ENCODE measurements around the gene NOS1.

The NOS1 gene

GRCh38 chr12:117236456-117237001 is 124.9 kb downstream of the NOS1 start:
- Histone ChIP-seq H3K14ac (ENCODE audit: low read length) (no peak overlapping the region), H3K27ac (ENCODE audit: low read depth, low read length) (no peak overlapping the region), H4K12ac (ENCODE audit: low read depth, low read length) (no peak overlapping the region), H3K4ac (ENCODE audit: low read depth, low read length) (no peak overlapping the region), H3K4me3 (ENCODE audit: low read depth, low read length) (no peak overlapping the region), H2BK12ac (ENCODE audit: low read length) (no peak overlapping the region), H2BK120ac (ENCODE audit: insufficient read depth, low read length, poor library complexity) (no peak overlapping the region), H2BK5ac (ENCODE audit: low read depth, low read length, poor library complexity) (no peak overlapping the region), H3K23ac (ENCODE audit: low read length) (no peak overlapping the region), H3K79me1 (ENCODE audit: low read length) (no peaks in the 10 kb centered on the region), H3K27me3 (ENCODE audit: insufficient read depth, low read length) (no peaks in the 10 kb centered on the region), H4K8ac (ENCODE audit: low read depth, low read length) (no peak overlapping the region), H3K4me1 (ENCODE audit: control insufficient read depth in 1 of 2, insufficient read depth in 2 of 2, low read length in 2 of 2) (no peaks in the 10 kb centered on the region), H3K36me3 (ENCODE audit: control insufficient read depth in 1 of 2, insufficient read depth in 2 of 2, low read length in 2 of 2) (no peaks in the 10 kb centered on the region), H2AK5ac (ENCODE audit: low read length) (no peak overlapping the region), H4K91ac (ENCODE audit: low read depth, low read length) (no peak overlapping the region), H2AFZ (ENCODE audit: insufficient read depth, low read length, poor library complexity) (no peak overlapping the region), H3K4me2 (ENCODE audit: low read length) (no peak overlapping the region), H3K18ac (ENCODE audit: low read length) (no peak overlapping the region), H3K79me2 (ENCODE audit: control insufficient read depth, insufficient read depth, low read length, poor library complexity) (no peaks in the 10 kb centered on the region), H3K9ac (ENCODE audit: low read length) (no peak overlapping the region), H3K9me3 (ENCODE audit: insufficient read depth, low read depth, low read length) (no peaks in the 10 kb centered on the region)
- no CpG with 5 or more reads among the region's 13 CpGs for WGBS (ENCODE audit: extremely low coverage, insufficient coverage, insufficient read length)
- peak; percentile 63 to 73 for DNase-seq

GRCh38 chr12:117235261-117235660 is 126.2 kb downstream of the NOS1 start:
- H3K9ac ChIP-seq (ENCODE audit: low read length), result no peak overlapping the region
- no peak overlapping the region for H3K23ac ChIP-seq (ENCODE audit: low read length)
- H3K4ac ChIP-seq (ENCODE audit: low read depth, low read length), result no peak overlapping the region
- H3K9me3 ChIP-seq (ENCODE audit: insufficient read depth, low read depth, low read length), result no peaks in the 10 kb centered on the region
- no peak overlapping the region for H2AFZ ChIP-seq (ENCODE audit: insufficient read depth, low read length, poor library complexity)
- H3K4me3 ChIP-seq (ENCODE audit: low read depth, low read length), result no peak overlapping the region
- DNase-seq, result no peak
- H3K14ac ChIP-seq (ENCODE audit: low read length), result no peak overlapping the region
- no peak overlapping the region for H4K91ac ChIP-seq (ENCODE audit: low read depth, low read length)
- no peak overlapping the region for H2BK120ac ChIP-seq (ENCODE audit: insufficient read depth, low read length, poor library complexity)
- WGBS (ENCODE audit: extremely low coverage, insufficient coverage, insufficient read length), result no CpG with 5 or more reads among the region's 2 CpGs
- no peaks in the 10 kb centered on the region for H3K36me3 ChIP-seq (ENCODE audit: control insufficient read depth in 1 of 2, insufficient read depth in 2 of 2, low read length in 2 of 2)
- no peaks in the 10 kb centered on the region for H3K79me1 ChIP-seq (ENCODE audit: low read length)
- H2BK12ac ChIP-seq (ENCODE audit: low read length), result no peak overlapping the region
- H3K27ac ChIP-seq (ENCODE audit: low read depth, low read length), result no peak overlapping the region
- H4K12ac ChIP-seq (ENCODE audit: low read depth, low read length), result no peak overlapping the region
- no peaks in the 10 kb centered on the region for H3K27me3 ChIP-seq (ENCODE audit: insufficient read depth, low read length)
- H3K18ac ChIP-seq (ENCODE audit: low read length), result no peak overlapping the region
- H3K79me2 ChIP-seq (ENCODE audit: control insufficient read depth, insufficient read depth, low read length, poor library complexity), result no peaks in the 10 kb centered on the region
- no peak overlapping the region for H2BK5ac ChIP-seq (ENCODE audit: low read depth, low read length, poor library complexity)
- H4K8ac ChIP-seq (ENCODE audit: low read depth, low read length), result no peak overlapping the region
- H3K4me2 ChIP-seq (ENCODE audit: low read length), result no peak overlapping the region
- no peak overlapping the region for H2AK5ac ChIP-seq (ENCODE audit: low read length)
- no peaks in the 10 kb centered on the region for H3K4me1 ChIP-seq (ENCODE audit: control insufficient read depth in 1 of 2, insufficient read depth in 2 of 2, low read length in 2 of 2)

GRCh38 chr12:117234441-117234840 is 127.0 kb downstream of the NOS1 start:
- no peak overlapping the region for H4K12ac ChIP-seq (ENCODE audit: low read depth, low read length)
- H3K18ac ChIP-seq (ENCODE audit: low read length), result no peak overlapping the region
- no peak overlapping the region for H4K8ac ChIP-seq (ENCODE audit: low read depth, low read length)
- no CpG with 5 or more reads among the region's 15 CpGs for whole genome bisulfite sequencing (ENCODE audit: extremely low coverage, insufficient coverage, insufficient read length)
- H3K4me1 ChIP-seq (ENCODE audit: control insufficient read depth in 1 of 2, insufficient read depth in 2 of 2, low read length in 2 of 2), result no peaks in the 10 kb centered on the region
- no peak overlapping the region for H4K91ac ChIP-seq (ENCODE audit: low read depth, low read length)
- H3K27ac ChIP-seq (ENCODE audit: low read depth, low read length), result no peak overlapping the region
- H3K9me3 ChIP-seq (ENCODE audit: insufficient read depth, low read depth, low read length), result no peaks in the 10 kb centered on the region
- H2BK120ac ChIP-seq (ENCODE audit: insufficient read depth, low read length, poor library complexity), result no peak overlapping the region
- no peak overlapping the region for H3K14ac ChIP-seq (ENCODE audit: low read length)
- H3K4me3 ChIP-seq (ENCODE audit: low read depth, low read length), result no peak overlapping the region
- no peaks in the 10 kb centered on the region for H3K27me3 ChIP-seq (ENCODE audit: insufficient read depth, low read length)
- no peak overlapping the region for H2BK5ac ChIP-seq (ENCODE audit: low read depth, low read length, poor library complexity)
- H2AK5ac ChIP-seq (ENCODE audit: low read length), result no peak overlapping the region
- no peak overlapping the region for H2BK12ac ChIP-seq (ENCODE audit: low read length)
- no peak overlapping the region for H2AFZ ChIP-seq (ENCODE audit: insufficient read depth, low read length, poor library complexity)
- H3K36me3 ChIP-seq (ENCODE audit: control insufficient read depth in 1 of 2, insufficient read depth in 2 of 2, low read length in 2 of 2), result no peaks in the 10 kb centered on the region
- H3K79me1 ChIP-seq (ENCODE audit: low read length), result no peaks in the 10 kb centered on the region
- no peaks in the 10 kb centered on the region for H3K79me2 ChIP-seq (ENCODE audit: control insufficient read depth, insufficient read depth, low read length, poor library complexity)
- no peak overlapping the region for H3K9ac ChIP-seq (ENCODE audit: low read length)
- H3K23ac ChIP-seq (ENCODE audit: low read length), result no peak overlapping the region
- H3K4me2 ChIP-seq (ENCODE audit: low read length), result no peak overlapping the region
- DNase-seq, result no peak
- no peak overlapping the region for H3K4ac ChIP-seq (ENCODE audit: low read depth, low read length)

GRCh38 chr12:117231750-117232149 is 129.7 kb downstream of the NOS1 start:
- Histone ChIP-seq H2AK5ac (ENCODE audit: low read length) (no peak overlapping the region), H2AFZ (ENCODE audit: insufficient read depth, low read length, poor library complexity) (no peak overlapping the region), H4K12ac (ENCODE audit: low read depth, low read length) (no peak overlapping the region), H4K91ac (ENCODE audit: low read depth, low read length) (no peak overlapping the region), H3K9me3 (ENCODE audit: insufficient read depth, low read depth, low read length) (no peaks in the 10 kb centered on the region), H3K14ac (ENCODE audit: low read length) (no peak overlapping the region), H3K79me2 (ENCODE audit: control insufficient read depth, insufficient read depth, low read length, poor library complexity) (no peaks in the 10 kb centered on the region), H3K4me1 (ENCODE audit: control insufficient read depth in 1 of 2, insufficient read depth in 2 of 2, low read length in 2 of 2) (no peaks in the 10 kb centered on the region), H3K27me3 (ENCODE audit: insufficient read depth, low read length) (no peaks in the 10 kb centered on the region), H3K4me2 (ENCODE audit: low read length) (no peak overlapping the region), H3K4ac (ENCODE audit: low read depth, low read length) (no peak overlapping the region), H3K9ac (ENCODE audit: low read length) (no peak overlapping the region), H4K8ac (ENCODE audit: low read depth, low read length) (no peak overlapping the region), H3K18ac (ENCODE audit: low read length) (no peak overlapping the region), H2BK12ac (ENCODE audit: low read length) (no peak overlapping the region), H3K79me1 (ENCODE audit: low read length) (no peaks in the 10 kb centered on the region), H3K23ac (ENCODE audit: low read length) (no peak overlapping the region), H2BK5ac (ENCODE audit: low read depth, low read length, poor library complexity) (no peak overlapping the region), H2BK120ac (ENCODE audit: insufficient read depth, low read length, poor library complexity) (no peak overlapping the region), H3K27ac (ENCODE audit: low read depth, low read length) (no peak overlapping the region), H3K36me3 (ENCODE audit: control insufficient read depth in 1 of 2, insufficient read depth in 2 of 2, low read length in 2 of 2) (no peaks in the 10 kb centered on the region), H3K4me3 (ENCODE audit: low read depth, low read length) (no peak overlapping the region)
- WGBS (ENCODE audit: extremely low coverage, insufficient coverage, insufficient read length), result no CpG with 5 or more reads among the region's 11 CpGs
- DNase-seq, result no peak

Measured in trophoblast cell (in vitro differentiated cells and primary cell).